Muscle of back (tissue), 11 donors: ENCODE results near the gene NRIP1. TPM values are rescaled to one million over a fixed set of nuclear protein-coding genes. Genes with fewer than 3 reads are reported as not detected.
A peak's percentile ranks its signal among the peaks of the same experiment; 100 is the strongest.

Experiments
- DNase-seq, 3 donors: peaks; one replicate each; pipeline versions ENCODE4 v3.0.0 to v3.0.0-alpha.2; 2013
- polyA plus RNA-seq, 10 donors: library from polyadenylated mRNA; unstranded; fragments of 120-200 nt; gene quantifications; one replicate each; pipeline ENCODE4 v1.2.1, GENCODE V29; 2013; ENCODE audit not compliant: insufficient read length in 10 of 10

NRIP1 gene
- polyA plus RNA-seq, 10 donors: 30.5 to 60.6 (median 46.9) TPM

DNA sequence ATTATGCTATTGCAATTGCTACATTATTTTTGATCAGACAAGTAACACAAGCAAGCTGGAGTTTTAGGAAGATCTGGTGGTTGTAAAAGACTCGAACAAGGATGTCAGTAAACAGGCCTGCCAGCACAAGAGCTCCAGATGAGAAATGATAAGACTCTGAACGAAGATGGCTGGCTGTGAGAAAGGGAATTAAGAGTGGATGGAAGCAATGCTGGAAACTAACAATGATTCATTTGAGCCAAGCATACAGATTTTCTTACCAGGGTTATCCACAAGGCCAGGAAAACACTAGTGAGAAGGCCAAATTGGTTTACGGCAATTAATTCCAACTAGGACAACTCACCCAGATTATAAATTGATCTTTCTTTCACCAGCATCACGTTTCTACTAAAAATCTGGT lies 54.2 kb downstream of the NRIP1 start:
- DNase-seq: no peak

DNA sequence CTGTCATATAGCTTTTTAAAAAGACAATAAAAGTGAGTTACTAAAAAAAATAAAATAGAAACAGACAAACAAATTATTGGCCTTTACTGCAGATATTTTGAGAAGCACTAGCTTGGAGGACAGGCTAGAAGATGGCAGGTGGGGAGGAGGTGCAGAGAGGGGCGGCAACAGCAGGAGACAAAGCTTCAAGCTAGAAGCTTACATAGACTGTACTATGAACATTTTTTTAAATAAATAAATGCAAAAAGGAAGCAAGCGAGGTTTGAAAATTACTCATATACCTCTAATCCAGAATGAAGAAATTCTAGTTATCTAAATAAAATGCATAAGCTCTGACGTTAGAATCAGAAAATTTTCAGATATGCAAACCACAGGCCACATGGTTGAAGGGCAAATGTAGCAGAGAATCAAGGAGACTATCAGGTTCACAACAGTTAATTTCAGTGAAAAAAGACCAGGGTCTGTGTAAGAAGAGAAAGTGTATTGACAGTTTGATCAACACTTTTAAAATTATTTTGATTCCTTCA lies 54.9 kb downstream of the NRIP1 start:
- peak in 1 of 3 donors; percentile 74 for DNase-seq

DNA sequence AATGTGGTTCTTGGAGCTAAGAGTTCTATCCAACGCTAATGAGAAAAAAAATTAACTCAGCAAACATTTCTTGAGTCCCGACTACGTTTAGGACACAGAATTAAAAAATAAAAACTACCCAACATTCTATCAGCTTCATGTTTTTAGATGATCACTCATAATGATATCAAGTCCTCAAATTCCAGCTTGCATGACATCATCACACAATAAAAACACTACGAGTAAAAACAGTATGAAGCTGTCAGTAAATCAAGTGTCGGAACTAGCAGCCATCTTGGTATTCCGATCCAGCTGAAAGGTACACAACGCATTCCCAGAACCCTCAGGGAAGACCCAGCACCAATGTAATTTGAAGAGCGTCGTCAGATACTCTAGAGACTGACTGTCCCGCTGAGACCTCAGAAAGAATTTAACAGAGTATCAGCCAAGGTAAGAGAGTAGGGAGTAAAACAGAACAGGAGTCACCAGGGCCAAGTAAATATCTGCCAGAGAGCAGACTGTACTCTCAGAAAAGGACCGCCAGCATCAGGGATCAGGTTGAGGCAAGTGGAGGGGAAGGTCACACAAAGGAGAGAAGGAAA lies 57.0 kb downstream of the NRIP1 start:
- no peak for DNase-seq

DNA sequence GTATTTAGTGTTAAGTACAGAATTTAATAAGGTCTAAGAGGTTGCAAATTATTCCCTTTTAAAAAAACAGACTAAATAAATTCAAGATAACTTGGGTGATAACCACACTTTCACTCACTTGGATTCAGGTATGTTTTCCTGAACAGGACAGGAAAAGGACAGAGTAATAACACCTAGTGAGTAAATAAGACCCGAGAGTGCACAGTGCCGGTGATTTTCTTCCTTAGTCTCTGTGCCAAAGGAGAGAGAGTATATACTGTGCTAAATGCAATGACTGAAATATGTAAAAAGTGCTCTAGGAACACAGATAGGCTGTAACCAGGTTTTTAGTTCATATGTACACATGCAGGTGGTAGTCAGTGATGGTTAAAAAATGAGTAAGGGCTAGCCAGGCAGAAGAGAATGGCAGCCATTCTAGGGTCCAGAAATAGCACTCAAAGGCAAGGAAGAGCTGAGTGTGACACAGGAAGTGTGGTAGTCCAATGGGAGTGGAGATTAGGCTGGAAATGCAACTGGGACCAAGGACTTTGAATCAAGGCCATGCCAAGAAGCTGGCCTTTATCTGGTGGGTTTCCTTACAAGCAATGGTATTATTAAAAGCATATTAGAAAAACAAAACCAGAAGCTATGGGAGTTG lies 58.1 kb downstream of the NRIP1 start:
- DNase-seq: no peak

DNA sequence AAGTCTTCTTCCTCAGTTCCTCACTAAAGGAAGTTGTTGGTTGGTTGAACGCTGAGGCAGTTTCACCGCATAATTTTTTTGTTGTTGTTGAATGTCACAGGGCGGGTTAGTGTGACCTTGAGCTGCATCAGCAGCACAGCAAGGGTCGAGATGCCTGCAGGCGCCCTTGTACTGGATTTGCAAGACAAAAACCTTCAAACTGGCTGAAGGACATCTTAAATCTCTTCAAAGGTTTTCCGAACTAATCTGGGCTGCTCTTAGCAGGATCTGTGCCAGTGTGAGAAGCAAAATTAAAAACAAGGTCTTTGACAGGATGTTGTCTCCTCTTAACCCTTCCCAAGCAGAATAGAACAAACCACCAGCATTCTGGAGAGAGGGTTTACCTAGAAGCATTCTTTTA lies 59.4 kb downstream of the NRIP1 start:
- DNase-seq: peak in 1 of 3 donors; percentile 16

DNA sequence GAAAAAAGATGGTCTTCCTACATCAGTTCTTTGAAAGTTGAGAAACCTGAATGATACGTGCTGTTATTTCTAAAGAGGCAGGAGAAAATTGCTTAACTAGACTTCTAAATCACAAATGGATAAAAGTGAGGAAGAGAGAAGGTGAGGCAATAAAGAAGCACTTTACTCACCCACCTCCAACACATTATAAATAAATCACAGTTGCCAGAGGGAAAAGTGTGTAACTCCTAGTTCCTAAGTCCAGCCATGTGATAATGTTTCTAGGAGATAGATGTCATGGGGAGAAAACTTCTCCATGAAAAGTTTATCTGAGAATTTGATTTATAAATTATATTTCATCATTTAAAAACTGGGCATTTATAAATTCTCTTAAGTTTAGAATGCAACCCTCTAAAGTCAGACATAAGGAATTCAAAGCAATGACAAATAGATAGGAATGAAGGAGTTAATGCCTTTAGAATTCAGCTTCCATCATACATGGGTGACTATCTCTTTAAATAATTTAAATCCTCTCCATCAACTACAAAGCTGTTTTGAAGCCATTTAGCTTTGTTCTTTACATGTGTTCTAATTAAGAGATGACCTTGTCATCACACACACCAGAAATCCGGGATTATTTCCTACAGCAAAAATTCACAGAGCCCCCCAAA lies 60.0 kb downstream of the NRIP1 start:
- peak in 1 of 3 donors; percentile 41 for DNase-seq

DNA sequence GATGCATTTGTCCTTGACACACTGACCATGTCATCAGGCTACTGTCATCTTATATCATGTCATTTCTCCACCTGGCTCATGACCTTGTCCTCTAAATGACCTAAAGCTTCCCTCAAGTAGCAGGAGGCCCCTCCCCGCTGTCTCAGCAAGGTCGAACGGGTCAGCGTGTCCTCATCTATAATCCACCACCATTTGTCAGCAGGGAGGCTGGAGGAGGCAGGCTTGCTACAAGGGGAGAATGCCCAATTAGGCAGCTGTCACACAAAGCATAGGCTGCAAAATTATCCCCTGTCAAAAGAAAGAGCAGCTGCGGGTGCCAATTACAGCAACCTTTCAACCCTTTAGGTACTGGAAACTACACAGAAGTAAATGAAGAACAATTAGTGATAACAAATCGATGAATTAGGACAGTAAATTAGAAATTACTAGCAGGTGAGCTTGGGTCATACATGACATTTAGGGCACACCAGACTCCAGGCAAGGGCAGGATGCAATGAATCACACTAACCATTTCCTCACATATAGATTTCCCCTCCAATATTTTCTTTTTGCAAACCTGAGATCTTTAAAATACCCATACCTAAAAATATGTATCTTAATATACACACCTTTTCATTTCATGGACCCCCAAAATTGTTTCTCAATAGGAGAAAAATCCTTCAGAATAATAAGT lies 61.2 kb downstream of the NRIP1 start:
- peak; percentile 27 to 45 (median 36) for DNase-seq

DNA sequence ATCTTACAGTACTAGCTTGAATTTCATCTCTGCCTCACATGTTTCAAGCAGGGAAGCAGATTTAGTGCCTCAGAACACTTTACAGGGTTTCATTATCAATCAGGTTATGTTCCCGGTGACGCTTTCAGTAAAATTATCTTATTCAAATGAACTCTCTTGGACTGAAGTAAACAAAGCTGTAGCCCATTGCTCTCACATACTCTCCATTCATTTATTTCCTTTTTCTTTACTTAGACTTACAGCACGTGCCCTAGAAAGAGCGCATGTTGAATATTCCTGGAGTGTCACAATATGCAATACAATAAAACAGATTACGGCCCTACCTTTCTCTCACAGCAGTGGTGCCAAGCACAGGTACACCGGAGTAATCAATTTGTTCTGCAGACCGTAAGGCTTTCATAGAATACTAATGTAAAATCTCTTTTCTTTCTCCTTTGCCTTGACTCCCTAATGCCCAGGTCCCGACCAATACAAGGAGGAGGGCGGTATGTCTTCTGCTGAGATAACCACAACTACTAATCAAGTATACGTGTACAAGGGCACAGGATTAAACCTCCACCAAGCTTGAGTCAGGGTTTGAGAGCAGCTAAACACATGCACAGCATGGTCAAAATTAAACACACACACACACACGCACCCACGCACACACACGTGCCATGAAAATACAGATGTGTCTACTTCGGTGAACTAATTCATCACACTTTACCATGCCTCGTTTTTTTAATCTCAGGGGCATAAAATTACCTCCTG lies 62.8 kb downstream of the NRIP1 start:
- DNase-seq: no peak

DNA sequence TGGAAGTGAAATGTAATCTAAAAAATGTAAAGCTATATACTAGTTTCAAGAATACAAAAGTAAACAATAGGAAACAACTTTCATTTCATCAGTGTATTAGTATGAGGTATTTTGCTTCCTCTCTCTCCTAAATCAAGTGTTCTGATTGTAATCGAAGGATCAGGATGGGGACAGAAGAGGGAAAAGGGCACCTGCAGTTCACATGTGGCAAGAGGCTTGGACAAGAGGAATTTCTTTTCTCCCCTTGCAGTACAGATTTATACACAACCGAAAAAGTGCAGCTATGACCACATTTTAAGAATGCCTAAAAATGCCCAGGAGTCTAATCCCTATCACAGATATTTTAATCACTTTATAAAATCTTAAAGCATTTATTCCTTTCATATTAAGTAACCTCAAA lies 63.7 kb downstream of the NRIP1 start:
- no peak for DNase-seq

DNA sequence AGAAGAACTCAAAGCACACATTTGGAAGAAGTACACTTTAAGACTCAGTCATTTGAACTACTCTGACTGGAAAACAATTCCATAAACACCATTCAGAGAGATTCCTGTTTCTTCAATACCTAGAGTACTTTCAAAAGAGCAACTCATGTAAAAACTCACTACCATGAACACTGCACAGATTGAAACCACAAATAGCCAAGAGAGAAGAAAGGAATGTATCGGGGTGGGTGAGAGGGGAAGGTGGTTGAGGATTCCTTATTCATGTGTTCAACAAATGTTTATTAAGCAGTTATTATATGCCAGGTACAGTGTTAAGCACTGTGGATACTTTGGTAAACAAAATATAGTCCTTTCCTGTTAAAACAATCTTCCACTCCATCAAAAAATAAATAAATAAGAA lies 64.7 kb downstream of the NRIP1 start:
- peak in 1 of 3 donors; percentile 44 for DNase-seq

DNA sequence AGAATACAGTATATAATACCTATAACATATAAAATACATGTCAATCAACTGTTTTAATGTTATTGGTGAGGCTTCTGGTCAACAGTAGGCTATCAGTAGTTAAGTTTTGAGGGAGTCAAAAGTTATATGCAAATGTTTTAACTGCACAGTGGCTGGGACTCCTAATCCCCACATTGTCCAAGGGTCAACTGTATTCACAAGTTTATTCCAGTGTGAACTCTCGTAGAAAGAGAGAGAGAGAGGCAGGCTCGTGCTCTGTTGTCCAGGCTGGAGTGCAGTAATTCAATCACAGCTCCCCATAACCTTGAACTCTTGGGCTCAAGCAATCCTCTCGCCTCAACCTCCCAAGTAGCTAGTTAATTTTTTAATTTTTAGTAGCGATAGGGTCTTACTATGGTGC lies 66.0 kb downstream of the NRIP1 start:
- DNase-seq: no peak

DNA sequence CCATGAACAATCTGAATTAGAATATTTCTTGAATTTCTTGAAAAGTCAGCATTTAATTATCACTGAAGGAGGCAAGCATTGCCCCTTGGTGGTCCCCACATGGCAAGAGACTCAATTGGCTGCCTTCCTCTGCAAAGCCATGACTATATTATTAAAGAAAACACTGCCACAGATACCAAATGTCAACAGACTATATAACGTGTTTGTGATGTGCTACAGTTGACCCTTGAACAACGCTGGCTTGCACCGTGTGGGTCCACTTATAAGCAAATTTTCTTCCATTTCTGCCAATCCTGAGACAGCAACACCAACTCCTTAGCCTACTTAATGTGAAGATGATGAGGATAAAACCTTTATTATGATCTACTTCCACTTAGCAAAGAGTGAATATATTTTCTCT lies 66.5 kb downstream of the NRIP1 start:
- no peak for DNase-seq

DNA sequence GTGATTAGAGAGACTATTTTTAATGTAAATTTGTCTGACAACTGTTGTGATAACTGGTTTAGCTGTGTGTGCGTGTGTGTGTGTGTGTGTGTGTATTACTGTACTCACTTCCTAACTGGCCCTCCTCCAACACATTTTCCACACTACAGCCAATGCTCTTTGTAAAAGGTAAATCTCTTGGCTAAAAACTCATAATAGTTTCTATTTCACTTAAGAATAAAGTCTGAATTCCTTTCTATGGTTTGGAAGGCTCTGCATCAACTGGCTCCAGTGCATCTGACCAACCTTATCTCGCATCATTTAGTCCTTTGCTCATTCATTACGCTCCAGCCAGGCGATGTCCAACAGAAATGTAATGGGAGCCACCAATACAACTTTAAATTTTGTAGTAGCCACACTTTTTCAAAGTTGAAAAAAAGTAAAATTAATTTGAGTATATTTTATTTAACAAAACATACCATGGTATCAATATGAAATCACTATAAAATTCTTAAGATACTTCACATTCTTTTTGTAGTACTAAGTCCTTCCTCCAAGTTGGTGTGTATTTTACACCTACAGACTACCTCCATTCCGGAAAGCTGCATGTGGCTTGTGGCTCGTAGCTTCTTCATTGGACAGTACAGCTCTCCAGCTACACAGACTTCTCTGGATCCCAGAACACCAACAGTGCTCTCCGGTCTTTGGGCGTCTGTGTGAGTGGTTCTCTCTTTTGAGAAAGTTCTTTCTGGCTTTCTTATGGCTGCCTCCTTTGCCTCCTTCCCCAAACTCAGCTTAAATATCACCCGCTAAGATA lies 68.9 kb downstream of the NRIP1 start:
- peak; percentile 30 to 58 (median 42) for DNase-seq

DNA sequence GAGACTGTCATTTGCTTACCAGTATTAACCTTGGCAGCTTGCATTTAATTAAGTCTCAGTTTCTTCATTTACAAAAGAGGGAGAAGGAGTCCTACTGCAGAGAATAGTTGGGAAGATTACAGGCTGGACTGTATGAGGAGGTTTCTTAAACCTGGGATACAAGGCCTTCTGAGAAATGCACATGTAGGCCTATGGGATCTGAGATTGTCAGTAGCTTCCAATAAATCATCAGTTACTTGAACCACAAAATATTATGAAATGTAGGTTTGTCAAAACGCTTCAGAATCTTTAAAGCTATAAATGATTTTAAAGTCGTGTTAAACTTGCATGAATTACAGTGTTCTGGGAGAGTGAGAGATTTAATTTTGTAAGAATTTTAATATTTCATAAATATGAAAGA lies 69.6 kb downstream of the NRIP1 start:
- no peak for DNase-seq

DNA sequence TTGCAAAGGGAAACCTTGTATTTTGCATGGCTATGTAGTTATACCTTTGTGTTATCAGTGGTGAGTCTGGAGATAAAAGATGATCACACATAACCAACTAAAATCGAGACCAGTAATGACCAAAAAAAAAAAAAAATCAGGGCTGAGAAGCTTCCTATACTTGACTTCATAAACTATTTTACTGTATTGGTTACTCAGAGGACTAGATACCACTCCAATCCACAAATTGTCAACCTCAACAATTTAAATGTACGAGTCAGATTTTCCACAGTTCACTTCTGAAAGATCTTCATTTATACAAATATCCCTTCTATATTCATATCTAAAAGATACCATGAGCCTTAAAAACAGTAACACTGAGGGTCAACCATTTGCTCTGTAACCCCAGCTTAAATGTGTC lies 71.7 kb downstream of the NRIP1 start:
- DNase-seq: no peak

DNA sequence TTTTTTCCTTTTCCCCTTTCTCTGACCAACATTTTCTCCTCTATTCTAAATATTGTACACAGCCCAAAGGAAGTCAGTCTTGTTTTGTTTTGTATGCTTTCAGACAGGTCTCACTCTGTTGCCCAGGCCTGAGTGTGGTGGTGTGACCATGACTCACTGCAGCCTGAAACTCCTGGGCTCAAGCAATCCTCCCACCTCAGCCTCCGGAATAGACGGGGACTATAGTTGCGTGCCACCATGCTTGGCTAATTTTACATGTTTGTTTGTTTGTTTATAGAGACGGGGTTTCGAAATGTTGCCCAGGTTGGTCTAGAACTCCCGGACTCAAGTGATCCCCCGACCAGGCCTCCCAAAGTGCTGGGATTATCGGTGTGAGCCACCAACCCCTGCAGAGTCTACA lies 72.8 kb downstream of the NRIP1 start:
- DNase-seq: no peak

DNA sequence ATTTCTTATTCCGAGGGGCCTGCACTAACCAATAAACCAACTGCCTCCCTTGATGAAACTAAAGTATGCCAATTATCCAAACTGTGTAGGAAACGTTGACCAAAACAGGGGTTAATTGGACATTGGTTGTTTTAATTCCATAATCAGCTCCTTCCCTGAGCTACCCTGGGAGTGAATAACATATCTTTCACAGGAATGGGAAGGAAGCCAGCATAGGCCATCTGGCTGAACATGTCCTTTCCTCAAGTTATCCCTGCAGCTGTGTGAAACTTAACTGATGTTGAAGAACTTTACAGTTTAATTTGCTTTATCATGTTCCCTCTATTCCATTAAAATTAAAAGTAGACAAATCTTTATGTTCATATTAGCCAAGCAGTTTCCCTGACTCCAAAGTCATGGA lies 75.4 kb downstream of the NRIP1 start:
- peak; percentile 55 to 84 (median 63) for DNase-seq

DNA sequence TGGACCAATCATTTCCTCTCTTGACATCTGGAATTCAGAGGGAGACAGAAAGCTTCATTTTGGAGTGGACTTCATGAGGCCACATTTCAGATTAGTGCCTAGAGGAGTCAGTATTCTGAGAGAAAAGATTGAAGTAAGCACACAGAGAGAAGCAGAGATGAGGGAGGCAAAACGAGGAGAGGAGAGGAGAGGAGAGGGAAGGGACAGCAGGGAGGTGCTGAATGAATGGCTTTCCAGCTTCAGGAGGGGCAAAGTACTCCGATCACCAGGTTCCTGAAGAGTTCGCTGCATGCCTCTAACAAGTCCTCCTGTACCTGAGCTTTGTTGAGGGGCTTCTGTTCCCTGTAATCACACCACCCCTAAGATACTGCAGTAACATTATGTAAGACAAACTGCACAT lies 76.0 kb downstream of the NRIP1 start:
- DNase-seq: peak in 1 of 3 donors; percentile 23

DNA sequence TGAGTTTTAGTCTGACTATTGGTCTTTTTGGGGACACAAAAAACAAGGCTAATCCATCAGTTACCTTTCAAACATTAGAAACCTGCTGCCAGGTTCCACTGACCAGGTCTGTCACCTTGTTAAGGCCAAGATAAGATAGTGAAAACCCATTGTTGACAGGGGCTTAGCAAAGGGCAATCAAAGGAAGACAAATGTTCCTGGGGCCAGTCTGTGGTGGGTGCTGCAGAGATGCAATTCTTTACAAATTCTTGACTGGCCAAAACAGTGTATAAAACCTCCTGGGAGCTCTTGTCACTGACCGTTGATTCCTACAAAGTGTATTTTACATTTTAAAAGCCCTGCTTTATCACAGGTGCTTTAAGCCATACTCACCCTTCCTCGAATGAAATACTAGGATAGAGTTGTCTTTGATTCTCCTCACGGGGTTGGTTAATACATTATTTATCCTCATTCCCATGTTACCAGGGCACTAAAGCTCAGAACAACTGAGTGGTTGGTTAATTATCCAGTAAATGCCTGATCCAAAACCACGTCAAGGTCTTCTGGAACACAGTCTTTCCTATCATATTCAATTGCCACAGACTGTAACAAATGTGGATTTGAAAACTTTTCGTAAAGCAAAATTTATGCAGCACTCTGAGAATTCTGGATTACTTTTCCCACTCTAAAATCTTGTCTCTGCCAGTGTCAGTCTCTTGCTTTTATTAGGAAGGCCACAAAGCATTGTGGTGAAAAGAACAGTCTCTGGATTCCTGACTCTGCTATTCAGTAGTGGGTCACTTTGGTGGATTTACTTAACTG lies 77.2 kb downstream of the NRIP1 start:
- no peak for DNase-seq

DNA sequence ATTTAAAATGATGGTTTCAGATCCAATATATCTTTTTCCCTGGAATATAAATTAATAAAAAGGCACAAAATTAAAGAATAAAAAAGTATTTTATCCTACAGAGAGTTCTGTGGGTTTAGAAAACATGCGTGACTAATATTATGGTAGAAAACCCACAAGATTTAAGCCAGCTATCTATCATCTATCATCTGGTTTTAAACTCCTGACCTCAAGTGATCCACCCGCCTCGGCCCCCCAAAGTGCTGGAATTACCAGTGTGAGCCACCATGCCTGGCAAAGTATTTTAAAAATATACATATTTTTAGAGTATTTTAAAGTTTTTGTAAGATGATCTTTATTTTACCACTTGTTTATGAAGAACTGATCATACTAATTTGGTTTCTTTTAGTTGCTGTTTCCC lies 79.5 kb downstream of the NRIP1 start:
- DNase-seq: no peak
